Liver (tissue), 9 donors: ENCODE measurements around the gene UNC5A. TPM values are rescaled to one million over a fixed set of nuclear protein-coding genes. Genes with fewer than 3 reads are reported as not detected.

ENCODE experiments used
- DNase-seq: peaks from one replicate; pipeline ENCODE4 v3.0.0-alpha.2; 2017; ENCODE audit warnings: low spot score
- H3K27ac ChIP-seq, 2 donors: one replicate each; pipeline ENCODE4 v1.7.0; 2013; ENCODE audit warnings: inconsistent platforms in 2 of 2, low read length in 2 of 2, control low read depth in 1 of 2, low read depth in 1 of 2, mild to moderate bottlenecking in 1 of 2
- H3K27me3 ChIP-seq, 4 donors: one replicate each; pipeline versions ENCODE4 v1.6.1 to v1.7.0; 2013; ENCODE audit warnings: low read length in 3 of 4, inconsistent platforms in 1 of 4, mild to moderate bottlenecking in 1 of 4, moderate library complexity in 1 of 4; ENCODE audit not compliant: control insufficient read depth in 4 of 4, insufficient read depth in 4 of 4
- H3K36me3 ChIP-seq, 4 donors: one replicate each; pipeline versions ENCODE4 v1.6.1 to v1.7.0; 2013; ENCODE audit warnings: low read length in 3 of 4, mild to moderate bottlenecking in 3 of 4, low read depth in 1 of 4, moderate library complexity in 1 of 4; ENCODE audit not compliant: control insufficient read depth in 4 of 4, insufficient read depth in 3 of 4
- H3K4me1 ChIP-seq, 4 donors: one replicate each; pipeline versions ENCODE4 v1.6.1 to v1.7.0; 2013; ENCODE audit warnings: low read length in 3 of 4, mild to moderate bottlenecking in 3 of 4, moderate library complexity in 1 of 4; ENCODE audit not compliant: control insufficient read depth in 4 of 4, insufficient read depth in 4 of 4
- H3K4me3 ChIP-seq, 3 donors: one replicate each; pipeline versions ENCODE4 v1.6.1 to v1.7.0; 2013; ENCODE audit warnings: low read length in 3 of 3, control low read depth in 1 of 3, low read depth in 1 of 3, mild to moderate bottlenecking in 1 of 3
- H3K9ac ChIP-seq, 2 donors: one replicate each; pipeline ENCODE4 v1.7.0; 2013; ENCODE audit warnings: low read length in 2 of 2, mild to moderate bottlenecking in 2 of 2, moderate library complexity in 2 of 2, control low read depth in 1 of 2, low read depth in 1 of 2
- H3K9me3 ChIP-seq, 4 donors: one replicate each; pipeline versions ENCODE4 v1.6.1 to v1.7.0; 2013; ENCODE audit warnings: low read length in 3 of 4; ENCODE audit not compliant: control insufficient read depth in 4 of 4
- EGR1 ChIP-seq, 2 donors: IDR thresholded peaks; 2 replicates each; pipeline ENCODE4 v1.6.1; 2016 to 2018; ENCODE audit warnings: antibody characterized with exemption in 2 of 2, low read depth in 2 of 2
- FOXA1 ChIP-seq: IDR thresholded peaks from 2 replicates; pipeline ENCODE4 v1.6.1; 2016; ENCODE audit warnings: antibody characterized with exemption
- FOXA2 ChIP-seq: IDR thresholded peaks from 2 replicates; pipeline ENCODE4 v1.6.1; 2016; ENCODE audit warnings: antibody characterized with exemption
- GABPA ChIP-seq, 2 donors: IDR thresholded peaks in 1 of 2; conservative IDR thresholded peaks in 1 of 2; 2 replicates each; pipeline ENCODE4 v1.6.1; 2016; ENCODE audit warnings: antibody characterized with exemption in 2 of 2, mild to moderate bottlenecking in 1 of 2, moderate library complexity in 1 of 2
- HNF4A ChIP-seq, 2 donors: conservative IDR thresholded peaks; 2 replicates each; pipeline ENCODE4 v1.6.1; 2016; ENCODE audit warnings: antibody characterized with exemption in 2 of 2, mild to moderate bottlenecking in 2 of 2
- HNF4G ChIP-seq: IDR thresholded peaks from 2 replicates; pipeline ENCODE4 v1.6.1; 2016; ENCODE audit warnings: antibody characterized with exemption
- JUND ChIP-seq, 2 donors: IDR thresholded peaks; 2 replicates each; pipeline ENCODE4 v1.6.1; 2016; ENCODE audit warnings: antibody characterized with exemption in 2 of 2
- NR2F2 ChIP-seq: IDR thresholded peaks from 2 replicates; pipeline ENCODE4 v1.6.1; 2016; ENCODE audit warnings: antibody characterized with exemption
- RAD21 ChIP-seq, 2 donors: IDR thresholded peaks; 2 replicates each; pipeline ENCODE4 v1.6.1; 2016; ENCODE audit warnings: antibody characterized with exemption in 2 of 2, mild to moderate bottlenecking in 2 of 2
- RXRA ChIP-seq, 2 donors: IDR thresholded peaks; 2 replicates each; pipeline ENCODE4 v1.6.1; 2017 to 2018; ENCODE audit warnings: antibody characterized with exemption in 2 of 2, mild to moderate bottlenecking in 1 of 2
- SP1 ChIP-seq: IDR thresholded peaks from 2 replicates; pipeline ENCODE4 v1.6.1; 2018; ENCODE audit warnings: antibody characterized with exemption, mild to moderate bottlenecking
- TAF1 ChIP-seq: conservative IDR thresholded peaks from 2 replicates; pipeline ENCODE4 v1.6.1; 2016; ENCODE audit warnings: antibody characterized with exemption, mild to moderate bottlenecking
- YY1 ChIP-seq: IDR thresholded peaks from 2 replicates; pipeline ENCODE4 v1.6.1; 2016; ENCODE audit warnings: antibody characterized with exemption, mild to moderate bottlenecking
- WGBS: extraction: QIAGEN DNeasy Blood & Tissue Kit; methylation state at CpG from one replicate; pipeline ENCODE4 v1.1.7; 2013; 5-methylcytosine and 5-hydroxymethylcytosine counted together
- polyA plus RNA-seq, 2 donors: library from polyadenylated mRNA; stranded (reverse) in 1 of 2; unstranded in 1 of 2; fragments of 200-250 nt in 1 of 2; fragments of >200 nt in 1 of 2; fragmentation: Nextera tagmentation in 1 of 2; extraction: Ambion mirVana in 1 of 2; gene quantifications; one replicate each; pipeline versions ENCODE4 v1.2.1 to v1.2.3, GENCODE V29; 2013 to 2015
- total RNA-seq, 2 donors: library from RNA; depleted of rRNA; stranded (reverse); fragments of >200 nt; gene quantifications; one replicate each; pipeline ENCODE4 v1.2.3, GENCODE V29; 2014
- TF ChIP-seq, protein P1 (sequence below): fragments of 150-350 bp; IDR thresholded peaks from 2 replicates; pipeline ENCODE4 v1.5.1; 2017; ENCODE audit warnings: improper control_type of control experiment, low read depth, low read length; ENCODE audit not compliant: missing input control
- TF ChIP-seq, protein P2 (sequence below): IDR thresholded peaks from 2 replicates; pipeline ENCODE4 v1.6.1; 2016; ENCODE audit warnings: antibody characterized with exemption
- TF ChIP-seq, protein P3 (sequence below): IDR thresholded peaks from 2 replicates; pipeline ENCODE4 v1.6.1; 2016; ENCODE audit warnings: antibody characterized with exemption, mild to moderate bottlenecking
- TF ChIP-seq, protein P4 (sequence below): IDR thresholded peaks from 2 replicates; pipeline ENCODE4 v1.6.1; 2016; ENCODE audit warnings: antibody characterized with exemption
- TF ChIP-seq, protein P5 (sequence below): IDR thresholded peaks from 2 replicates; pipeline ENCODE4 v1.6.1; 2016; ENCODE audit warnings: antibody characterized with exemption
- donor health status: healthy.
- donor health status: healthy.
- donor health status: healthy.
- donor health status: healthy.
- donor health status: healthy.

UNC5A gene
- total and polyA plus RNA-seq, 4 donors = under 0.01 to 0.07 (median 0.03) TPM; not detected in 1

DNA sequence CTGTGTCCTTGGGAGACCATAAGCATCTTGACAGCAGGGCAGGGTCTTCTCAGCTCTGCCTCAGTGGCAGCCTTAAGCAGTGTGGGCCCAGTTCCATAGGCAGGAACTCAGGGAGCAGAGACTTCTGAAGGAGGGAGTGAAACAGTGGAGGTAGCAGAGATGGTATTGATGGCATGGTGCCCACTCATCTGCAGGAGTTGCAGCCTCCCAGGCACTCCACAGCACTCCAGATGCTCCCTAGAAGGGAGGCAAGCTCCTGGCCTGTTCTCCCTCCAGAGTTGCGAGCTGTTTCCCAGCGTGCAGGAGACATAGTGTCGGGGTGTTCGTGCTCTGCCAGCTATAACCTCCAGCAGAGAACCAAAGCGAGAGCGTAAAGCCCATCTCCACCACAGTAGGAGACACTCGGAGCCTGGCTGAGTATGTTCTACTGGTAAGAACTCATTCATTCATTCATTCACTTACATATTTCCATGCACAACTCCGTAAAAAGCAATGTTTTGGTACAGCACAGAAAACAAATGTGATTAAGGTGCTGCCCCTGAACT is 31.4 kb upstream of the UNC5A start:
- no peaks in the 10 kb centered on the region for H3K9me3 ChIP-seq
- DNase-seq = no peak
- TF ChIP-seq YY1 = no peak

DNA sequence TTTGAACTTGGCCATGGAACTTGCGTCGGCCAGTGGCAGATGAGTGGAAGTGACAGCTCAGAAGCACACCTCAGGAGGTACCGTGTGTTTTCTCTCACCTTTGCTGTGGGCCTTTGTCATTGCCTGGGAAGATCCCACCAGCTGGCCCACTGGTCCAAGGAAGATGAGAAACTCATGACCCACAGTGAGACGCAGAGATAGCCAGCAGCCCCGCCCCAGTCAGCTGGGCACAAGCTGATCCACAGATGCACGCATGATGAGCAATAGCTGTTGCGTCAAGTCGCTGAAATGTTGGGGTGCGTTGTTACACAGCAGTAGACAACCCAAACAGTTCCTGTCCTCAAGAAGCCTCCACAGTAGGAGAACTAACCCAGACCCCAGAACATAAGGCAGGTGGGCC is 30.8 kb upstream of the UNC5A start:
- 85% methylated on average over 9 of the region's 9 CpGs for WGBS
- H3K9me3 ChIP-seq = no peaks in the 10 kb centered on the region
- H3K9ac ChIP-seq = no peak overlapping the region
- DNase-seq = no peak
- no peak overlapping the region for H3K27ac ChIP-seq
- no peaks in the 10 kb centered on the region for H3K36me3 ChIP-seq
- H3K4me3 ChIP-seq = no peak overlapping the region
- H3K27me3 ChIP-seq = peaks cover 0 to 5% (median 0%) of the 10 kb centered on the region in 4 donors
- TF ChIP-seq JUND (IDR thresholded peaks at IDR 0.05) = no peak
- TF ChIP-seq HNF4A (conservative IDR thresholded peaks at IDR 0.05) = no peak
- TF ChIP-seq YY1 = no peak
- TF ChIP-seq RAD21 (IDR thresholded peaks at IDR 0.05) = no peak
- no peak for TF ChIP-seq HNF4G
- no peak for TF ChIP-seq FOXA1
- TF ChIP-seq EGR1 (IDR thresholded peaks at IDR 0.05; ENCODE audit: low read depth in 2 of 2) = no peak
- TF ChIP-seq, protein P1, sequence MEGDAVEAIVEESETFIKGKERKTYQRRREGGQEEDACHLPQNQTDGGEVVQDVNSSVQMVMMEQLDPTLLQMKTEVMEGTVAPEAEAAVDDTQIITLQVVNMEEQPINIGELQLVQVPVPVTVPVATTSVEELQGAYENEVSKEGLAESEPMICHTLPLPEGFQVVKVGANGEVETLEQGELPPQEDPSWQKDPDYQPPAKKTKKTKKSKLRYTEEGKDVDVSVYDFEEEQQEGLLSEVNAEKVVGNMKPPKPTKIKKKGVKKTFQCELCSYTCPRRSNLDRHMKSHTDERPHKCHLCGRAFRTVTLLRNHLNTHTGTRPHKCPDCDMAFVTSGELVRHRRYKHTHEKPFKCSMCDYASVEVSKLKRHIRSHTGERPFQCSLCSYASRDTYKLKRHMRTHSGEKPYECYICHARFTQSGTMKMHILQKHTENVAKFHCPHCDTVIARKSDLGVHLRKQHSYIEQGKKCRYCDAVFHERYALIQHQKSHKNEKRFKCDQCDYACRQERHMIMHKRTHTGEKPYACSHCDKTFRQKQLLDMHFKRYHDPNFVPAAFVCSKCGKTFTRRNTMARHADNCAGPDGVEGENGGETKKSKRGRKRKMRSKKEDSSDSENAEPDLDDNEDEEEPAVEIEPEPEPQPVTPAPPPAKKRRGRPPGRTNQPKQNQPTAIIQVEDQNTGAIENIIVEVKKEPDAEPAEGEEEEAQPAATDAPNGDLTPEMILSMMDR = no peak
- no peak for TF ChIP-seq GABPA (IDR thresholded peaks at IDR 0.05 in 1 of 2, conservative IDR thresholded peaks at IDR 0.05 in 1 of 2)
- TF ChIP-seq, protein P2, sequence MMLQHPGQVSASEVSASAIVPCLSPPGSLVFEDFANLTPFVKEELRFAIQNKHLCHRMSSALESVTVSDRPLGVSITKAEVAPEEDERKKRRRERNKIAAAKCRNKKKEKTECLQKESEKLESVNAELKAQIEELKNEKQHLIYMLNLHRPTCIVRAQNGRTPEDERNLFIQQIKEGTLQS = no peak
- TF ChIP-seq, protein P3, sequence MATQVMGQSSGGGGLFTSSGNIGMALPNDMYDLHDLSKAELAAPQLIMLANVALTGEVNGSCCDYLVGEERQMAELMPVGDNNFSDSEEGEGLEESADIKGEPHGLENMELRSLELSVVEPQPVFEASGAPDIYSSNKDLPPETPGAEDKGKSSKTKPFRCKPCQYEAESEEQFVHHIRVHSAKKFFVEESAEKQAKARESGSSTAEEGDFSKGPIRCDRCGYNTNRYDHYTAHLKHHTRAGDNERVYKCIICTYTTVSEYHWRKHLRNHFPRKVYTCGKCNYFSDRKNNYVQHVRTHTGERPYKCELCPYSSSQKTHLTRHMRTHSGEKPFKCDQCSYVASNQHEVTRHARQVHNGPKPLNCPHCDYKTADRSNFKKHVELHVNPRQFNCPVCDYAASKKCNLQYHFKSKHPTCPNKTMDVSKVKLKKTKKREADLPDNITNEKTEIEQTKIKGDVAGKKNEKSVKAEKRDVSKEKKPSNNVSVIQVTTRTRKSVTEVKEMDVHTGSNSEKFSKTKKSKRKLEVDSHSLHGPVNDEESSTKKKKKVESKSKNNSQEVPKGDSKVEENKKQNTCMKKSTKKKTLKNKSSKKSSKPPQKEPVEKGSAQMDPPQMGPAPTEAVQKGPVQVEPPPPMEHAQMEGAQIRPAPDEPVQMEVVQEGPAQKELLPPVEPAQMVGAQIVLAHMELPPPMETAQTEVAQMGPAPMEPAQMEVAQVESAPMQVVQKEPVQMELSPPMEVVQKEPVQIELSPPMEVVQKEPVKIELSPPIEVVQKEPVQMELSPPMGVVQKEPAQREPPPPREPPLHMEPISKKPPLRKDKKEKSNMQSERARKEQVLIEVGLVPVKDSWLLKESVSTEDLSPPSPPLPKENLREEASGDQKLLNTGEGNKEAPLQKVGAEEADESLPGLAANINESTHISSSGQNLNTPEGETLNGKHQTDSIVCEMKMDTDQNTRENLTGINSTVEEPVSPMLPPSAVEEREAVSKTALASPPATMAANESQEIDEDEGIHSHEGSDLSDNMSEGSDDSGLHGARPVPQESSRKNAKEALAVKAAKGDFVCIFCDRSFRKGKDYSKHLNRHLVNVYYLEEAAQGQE = no peak
- TF ChIP-seq RXRA (IDR thresholded peaks at IDR 0.05) = no peak
- TF ChIP-seq, protein P4, sequence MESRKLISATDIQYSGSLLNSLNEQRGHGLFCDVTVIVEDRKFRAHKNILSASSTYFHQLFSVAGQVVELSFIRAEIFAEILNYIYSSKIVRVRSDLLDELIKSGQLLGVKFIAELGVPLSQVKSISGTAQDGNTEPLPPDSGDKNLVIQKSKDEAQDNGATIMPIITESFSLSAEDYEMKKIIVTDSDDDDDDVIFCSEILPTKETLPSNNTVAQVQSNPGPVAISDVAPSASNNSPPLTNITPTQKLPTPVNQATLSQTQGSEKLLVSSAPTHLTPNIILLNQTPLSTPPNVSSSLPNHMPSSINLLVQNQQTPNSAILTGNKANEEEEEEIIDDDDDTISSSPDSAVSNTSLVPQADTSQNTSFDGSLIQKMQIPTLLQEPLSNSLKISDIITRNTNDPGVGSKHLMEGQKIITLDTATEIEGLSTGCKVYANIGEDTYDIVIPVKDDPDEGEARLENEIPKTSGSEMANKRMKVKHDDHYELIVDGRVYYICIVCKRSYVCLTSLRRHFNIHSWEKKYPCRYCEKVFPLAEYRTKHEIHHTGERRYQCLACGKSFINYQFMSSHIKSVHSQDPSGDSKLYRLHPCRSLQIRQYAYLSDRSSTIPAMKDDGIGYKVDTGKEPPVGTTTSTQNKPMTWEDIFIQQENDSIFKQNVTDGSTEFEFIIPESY = no peak
- TF ChIP-seq SP1 = no peak
- TF ChIP-seq, protein P5, sequence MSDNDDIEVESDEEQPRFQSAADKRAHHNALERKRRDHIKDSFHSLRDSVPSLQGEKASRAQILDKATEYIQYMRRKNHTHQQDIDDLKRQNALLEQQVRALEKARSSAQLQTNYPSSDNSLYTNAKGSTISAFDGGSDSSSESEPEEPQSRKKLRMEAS = no peak
- no peak for TF ChIP-seq NR2F2
- no peak for TF ChIP-seq TAF1
- no peak for TF ChIP-seq FOXA2
- H3K4me1 ChIP-seq = no peaks in the 10 kb centered on the region

More for the DNA sequence above, 31.4 kb upstream of the UNC5A start:
- no peak overlapping the region for H3K27ac ChIP-seq
- H3K4me3 ChIP-seq = no peak overlapping the region
- peaks cover 0 to 5% (median 0%) of the 10 kb centered on the region in 4 donors for H3K27me3 ChIP-seq
- H3K4me1 ChIP-seq = no peaks in the 10 kb centered on the region
- no peaks in the 10 kb centered on the region for H3K36me3 ChIP-seq
- no peak overlapping the region for H3K9ac ChIP-seq
- WGBS = 90% methylated on average over 8 of the region's 8 CpGs
